MM.1S (cell line): ENCODE results near the gene TBC1D20.

ENCODE experiments used
- DNase-seq: peaks from one replicate; pipeline ENCODE4 v3.0.0-alpha.2; 2015
- H2AFZ ChIP-seq: fragments of 300-600 bp; sonication (generic); 2 replicates; pipeline ENCODE4 v1.6.0; 2016; ENCODE audit warnings: antibody characterized with exemption, low read length
- H3F3A ChIP-seq: fragments of 300-600 bp; sonication (generic); 2 replicates; pipeline ENCODE4 v1.6.1; 2016; ENCODE audit warnings: mild to moderate bottlenecking, antibody characterized with exemption, low read length, moderate library complexity, mixed read lengths; ENCODE audit not compliant: insufficient read depth
- H3K27ac ChIP-seq: fragments of 300-600 bp; sonication (generic); 2 replicates; pipeline ENCODE4 v1.5.1; 2016; ENCODE audit warnings: mild to moderate bottlenecking, low read length
- H3K27me3 ChIP-seq: fragments of 300-600 bp; sonication (generic); replicated peaks from 2 replicates; pipeline ENCODE4 v1.6.0; 2016; ENCODE audit warnings: low read length; ENCODE audit not compliant: insufficient read depth
- H3K36me3 ChIP-seq: fragments of 300-600 bp; sonication (generic); replicated peaks from 2 replicates; pipeline ENCODE4 v1.6.1; 2016; ENCODE audit warnings: mild to moderate bottlenecking, low read length, mixed read lengths; ENCODE audit not compliant: insufficient read depth
- H3K4me1 ChIP-seq: fragments of 300-600 bp; sonication (generic); 2 replicates; pipeline ENCODE4 v1.6.1; 2016; ENCODE audit warnings: low read length, mixed read lengths
- H3K4me2 ChIP-seq: fragments of 300-600 bp; sonication (generic); 2 replicates; pipeline ENCODE4 v1.6.0; 2016; ENCODE audit warnings: low read depth, low read length
- H3K4me3 ChIP-seq: fragments of 300-600 bp; sonication (generic); 2 replicates; pipeline ENCODE4 v1.5.1; 2016; ENCODE audit warnings: low read length, mixed read lengths
- H3K79me2 ChIP-seq: fragments of 300-600 bp; sonication (generic); 2 replicates; pipeline ENCODE4 v1.6.1; 2016; ENCODE audit warnings: mixed run types, low read length, mixed read lengths
- H3K9ac ChIP-seq: fragments of 300-600 bp; sonication (generic); 2 replicates; pipeline ENCODE4 v1.6.1; 2016; ENCODE audit warnings: low read length, mixed read lengths
- H3K9me2 ChIP-seq: fragments of 300-600 bp; sonication (generic); replicated peaks from 2 replicates; pipeline ENCODE4 v1.6.1; 2016; ENCODE audit warnings: mild to moderate bottlenecking, low read length, mixed read lengths; ENCODE audit not compliant: insufficient read depth
- H3K9me3 ChIP-seq: fragments of 300-600 bp; sonication (generic); replicated peaks from 2 replicates; pipeline ENCODE4 v1.6.1; 2016; ENCODE audit warnings: mild to moderate bottlenecking, low read length, mixed read lengths; ENCODE audit not compliant: insufficient read depth
- H4K20me1 ChIP-seq: fragments of 300-600 bp; sonication (generic); 2 replicates; pipeline ENCODE4 v1.6.1; 2016; ENCODE audit warnings: mild to moderate bottlenecking, low read length, moderate library complexity, mixed read lengths; ENCODE audit not compliant: insufficient read depth
- CTCF ChIP-seq: fragments of 300-600 bp; sonication (generic); IDR thresholded peaks from 2 replicates; pipeline ENCODE4 v1.5.1; 2016; ENCODE audit warnings: antibody characterized with exemption, low read length, mixed read lengths
- EZH2 ChIP-seq: fragments of 300-600 bp; sonication (generic); optimal IDR thresholded peaks from 2 replicates; pipeline ENCODE3; 2017; ENCODE audit warnings: low read depth, mild to moderate bottlenecking, antibody characterized with exemption, low read length, mixed read lengths
- EZH2phosphoT487 ChIP-seq: fragments of 300-600 bp; sonication (generic); IDR thresholded peaks from 2 replicates; pipeline ENCODE4 v1.6.1; 2018; ENCODE audit warnings: antibody characterized with exemption, low read length

Gene TBC1D20

GRCh38 chr20:401682-402495, 60.4 kb downstream of the TBC1D20 start:
- peak overlapping the region; percentile 22 for H3K4me2 ChIP-seq

GRCh38 chr20:400454-401275, 61.7 kb downstream of the TBC1D20 start:
- Histone ChIP-seq H4K20me1 (no peaks in the 10 kb centered on the region), H3K9me3 (no peaks in the 10 kb centered on the region), H3K4me3 (no peak overlapping the region), H3K27ac (no peak overlapping the region), H3K9me2 (no peaks in the 10 kb centered on the region), H3K27me3 (no peaks in the 10 kb centered on the region), H3K4me1 (peaks cover 10% of the 10 kb centered on the region), H3K4me2 (no peak overlapping the region), H3F3A (no peaks in the 10 kb centered on the region), H3K36me3 (no peaks in the 10 kb centered on the region; the same call in 1 of the 2 replicates), H3K79me2 (no peaks in the 10 kb centered on the region), H3K9ac (no peak overlapping the region), H2AFZ (no peak overlapping the region; the same call in 1 of the 2 replicates)
- TF ChIP-seq CTCF (no peak), EZH2 (no peak), EZH2phosphoT487 (no peak)
- DNase-seq = no peak

More at GRCh38 chr20:401682-402495, 60.4 kb downstream of the TBC1D20 start:
- no peaks in the 10 kb centered on the region for H3K9me3 ChIP-seq
- peaks cover 4% of the 10 kb centered on the region for H3F3A ChIP-seq
- H3K4me3 ChIP-seq = no peak overlapping the region
- no peaks in the 10 kb centered on the region for H3K9me2 ChIP-seq
- TF ChIP-seq EZH2phosphoT487 (no peak), CTCF (no peak)
- H3K79me2 ChIP-seq = no peaks in the 10 kb centered on the region
- peaks cover 14% of the 10 kb centered on the region for H3K4me1 ChIP-seq
- DNase-seq = no peak
- H4K20me1 ChIP-seq = no peaks in the 10 kb centered on the region
- H3K36me3 ChIP-seq = no peaks in the 10 kb centered on the region; the same call in 1 of the 2 replicates
- peak overlapping the region; percentile 23; the same call in 1 of the 2 replicates for H3K27ac ChIP-seq
- peak overlapping the region; percentile 11; the same call in 1 of the 2 replicates for H2AFZ ChIP-seq
- H3K27me3 ChIP-seq = no peaks in the 10 kb centered on the region
- no peak overlapping the region for H3K9ac ChIP-seq

- Histone ChIP-seq H3F3A (no peaks in the 10 kb centered on the region), H3K4me2 (no peak overlapping the region), H2AFZ (no peak overlapping the region; the same call in 1 of the 2 replicates)
These were observed 62.2 kb downstream of the TBC1D20 start for GRCh38 chr20:400128-400453.

More at GRCh38 chr20:400128-400453, 62.2 kb downstream of the TBC1D20 start:
- DNase-seq = no peak
- H3K4me1 ChIP-seq = peaks cover 10% of the 10 kb centered on the region
- no peaks in the 10 kb centered on the region; the same call in 1 of the 2 replicates for H3K36me3 ChIP-seq
- no peak overlapping the region for H3K9ac ChIP-seq
- H3K27me3 ChIP-seq = no peaks in the 10 kb centered on the region
- no peaks in the 10 kb centered on the region for H3K79me2 ChIP-seq
- no peak for TF ChIP-seq EZH2
- no peak for TF ChIP-seq EZH2phosphoT487
- no peak for TF ChIP-seq CTCF
- H3K9me3 ChIP-seq = no peaks in the 10 kb centered on the region
- H3K4me3 ChIP-seq = no peak overlapping the region
- H3K9me2 ChIP-seq = no peaks in the 10 kb centered on the region
- no peak overlapping the region for H3K27ac ChIP-seq
- H4K20me1 ChIP-seq = no peaks in the 10 kb centered on the region
